ENCODE results near the gene STARD3. TPM values are rescaled to one million over a fixed set of nuclear protein-coding genes. Genes with fewer than 3 reads are reported as not detected.
A peak's percentile ranks its signal among the peaks of the same experiment; 100 is the strongest.

STARD3 gene
- total and polyA plus RNA-seq, 2 of the 13 experiments (the other 11 are each of a cell fraction or from before 2014, with no cell fraction given) = 34.6 to 100 TPM

GRCh38 chr17:39621523-39622379, 15.2 kb upstream of the STARD3 start (continued):
- no peak for TF ChIP-seq ZBTB43 (CRISPR knock-in tag; conservative IDR thresholded peaks at IDR 0.05)
- TF ChIP-seq SMYD3 (CRISPR knock-in tag; IDR thresholded peaks at IDR 0.05) = no peak
- TF ChIP-seq GTF2F1 (IDR thresholded peaks at IDR 0.05; ENCODE audit: low read length) = no peak
- TF ChIP-seq PAXIP1 (CRISPR knock-in tag; conservative IDR thresholded peaks at IDR 0.05) = 0 out of 2 replicates have a peak, but pooled peaks have one; percentile 21
- no peak for TF ChIP-seq MLXIP (CRISPR knock-in tag; IDR thresholded peaks at IDR 0.05; ENCODE audit: borderline replicate concordance)
- no peak for TF ChIP-seq ZFP41 (CRISPR knock-in tag; IDR thresholded peaks at IDR 0.05; ENCODE audit: borderline replicate concordance)
- no peak for TF ChIP-seq PBX3 (CRISPR knock-in tag; IDR thresholded peaks at IDR 0.05; ENCODE audit: borderline replicate concordance)
- no peak for TF ChIP-seq NFYB (CRISPR knock-in tag; IDR thresholded peaks at IDR 0.05)
- no peak for TF ChIP-seq CSRNP1 (CRISPR knock-in tag; IDR thresholded peaks at IDR 0.05)
- no peak for TF ChIP-seq ZNF280B (CRISPR knock-in tag; IDR thresholded peaks at IDR 0.05; ENCODE audit: borderline replicate concordance)
- peak; percentile 11; the same call in 1 of the 2 replicates for TF ChIP-seq HNF4A (CRISPR knock-in tag; IDR thresholded peaks at IDR 0.05)
- TF ChIP-seq GATA4 (IDR thresholded peaks at IDR 0.05; ENCODE audit: borderline replicate concordance, low read depth) = no peak
- no peak for TF ChIP-seq ZNF207 (IDR thresholded peaks at IDR 0.05; ENCODE audit: borderline replicate concordance)
- no peak for TF ChIP-seq ZNF264 (CRISPR knock-in tag; IDR thresholded peaks at IDR 0.05)
- peak; percentile 54; the same call in 1 of the 2 replicates for TF ChIP-seq ZNF740 (CRISPR knock-in tag; IDR thresholded peaks at IDR 0.05)

Measured in HepG2 (cell line).